HepG2 (cell line): ENCODE results near the gene MYOM1. TPM values are rescaled to one million over a fixed set of nuclear protein-coding genes. Genes with fewer than 3 reads are reported as not detected.

Experiments
- ARID2 ChIP-seq: sonication (generic); formaldehyde crosslinking; IDR thresholded peaks from 2 replicates; pipeline ENCODE4 v1.8.1; 2022; ENCODE audit warnings: mild to moderate bottlenecking, missing genetic modification reagents, borderline replicate concordance
- GMEB2 ChIP-seq: IDR thresholded peaks from 2 replicates; pipeline ENCODE4 v1.6.1; 2016; ENCODE audit warnings: missing biosample characterization, missing genetic modification reagents, low read depth
- GTF2F1 ChIP-seq: fragments of 150-350 bp; IDR thresholded peaks from 2 replicates; pipeline ENCODE4 v1.6.1; 2014; ENCODE audit warnings: low read length
- HDAC6 ChIP-seq: fragments of 200-600 bp; sonication (generic); IDR thresholded peaks from 2 replicates; pipeline ENCODE4 v1.7.0; 2017; ENCODE audit warnings: mild to moderate bottlenecking, antibody characterized with exemption, low read length, low read depth
- KDM5B ChIP-seq: sonication (generic); formaldehyde crosslinking; IDR thresholded peaks from 2 replicates; pipeline ENCODE4 v1.4.0; 2020; ENCODE audit warnings: missing genetic modification reagents, mild to moderate bottlenecking, borderline replicate concordance
- MTF2 ChIP-seq: sonication (generic); formaldehyde crosslinking; IDR thresholded peaks from 2 replicates; pipeline ENCODE4 v1.5.0; 2020; ENCODE audit warnings: missing genetic modification reagents, borderline replicate concordance
- MYNN ChIP-seq: sonication (generic); formaldehyde crosslinking; IDR thresholded peaks from 2 replicates; pipeline ENCODE4 v1.4.0; 2020; ENCODE audit warnings: mild to moderate bottlenecking, low read depth, missing genetic modification reagents
- RBM39 ChIP-seq: fragments of 200-400 bp; formaldehyde crosslinking; IDR thresholded peaks from one replicate; pipeline ENCODE4 v1.6.1; 2018; ENCODE audit warnings: antibody characterized with exemption, mild to moderate bottlenecking, low read depth, low read length; ENCODE audit not compliant: poor library complexity, severe bottlenecking
- YEATS4 ChIP-seq: sonication (generic); formaldehyde crosslinking; IDR thresholded peaks from 2 replicates; pipeline ENCODE4 v1.4.0; 2020; ENCODE audit warnings: missing genetic modification reagents, borderline replicate concordance
- ZFAT ChIP-seq: sonication (generic); formaldehyde crosslinking; conservative IDR thresholded peaks from 2 replicates; pipeline ENCODE4 v1.8.1; 2023; ENCODE audit warnings: missing genetic modification reagents, inconsistent platforms
- ZNF124 ChIP-seq: sonication (generic); formaldehyde crosslinking; IDR thresholded peaks from 2 replicates; pipeline ENCODE4 v1.4.0; 2020; ENCODE audit warnings: missing genetic modification reagents
- ZNF20 ChIP-seq: sonication (generic); formaldehyde crosslinking; IDR thresholded peaks from 2 replicates; pipeline ENCODE4 v1.4.0; 2020; ENCODE audit warnings: mild to moderate bottlenecking, moderate library complexity, missing genetic modification reagents
- ZNF280B ChIP-seq: sonication (generic); formaldehyde crosslinking; IDR thresholded peaks from 2 replicates; pipeline ENCODE4 v1.5.0; 2020; ENCODE audit warnings: missing genetic modification reagents, mild to moderate bottlenecking, borderline replicate concordance
- ZNF432 ChIP-seq: sonication (generic); formaldehyde crosslinking; IDR thresholded peaks from 2 replicates; pipeline ENCODE4 v1.5.0; 2020; ENCODE audit warnings: missing genetic modification reagents, mild to moderate bottlenecking, borderline replicate concordance
- ZNF451 ChIP-seq: sonication (generic); formaldehyde crosslinking; IDR thresholded peaks from 2 replicates; pipeline ENCODE4 v1.5.0; 2020; ENCODE audit warnings: mild to moderate bottlenecking, missing genetic modification reagents
- ZNF574 ChIP-seq: sonication (generic); formaldehyde crosslinking; IDR thresholded peaks from 2 replicates; pipeline ENCODE4 v1.4.0; 2020; ENCODE audit warnings: missing genetic modification reagents
- polyA plus RNA-seq, 8 experiments: library from polyadenylated mRNA; depleted of rRNA in 3 of 8; stranded (reverse) in 7 of 8; unstranded in 1 of 8; fragments of >200 nt; fragmentation: Illumina TruSeq in 4 of 8; extraction: Trizol in 4 of 8; gene quantifications; 2 replicates each; pipeline versions ENCODE4 v1.2.1 to v1.2.3, GENCODE V29; 2011 to 2016; ENCODE audit warnings: low read depth in 4 of 8, missing spikeins in 1 of 8, mixed read lengths in 1 of 8; ENCODE audit not compliant: insufficient read depth in 1 of 8
- total RNA-seq, 5 experiments: library from RNA; depleted of rRNA; stranded (reverse); fragments of >200 nt; fragmentation: Illumina TruSeq; extraction: Trizol; gene quantifications; 2 replicates each; pipeline ENCODE4 v1.2.3, GENCODE V29; 2016; ENCODE audit warnings: low read depth in 1 of 5

Gene MYOM1
- total and polyA plus RNA-seq, 2 of the 13 experiments (the other 11 are each of a cell fraction or from before 2014, with no cell fraction given): 0.46 to 0.98 TPM

- TF ChIP-seq ZNF280B: no peak
- no peak for TF ChIP-seq GTF2F1
- no peak for TF ChIP-seq ZNF20 (CRISPR knock-in tag)
- TF ChIP-seq YEATS4: no peak
- no peak for TF ChIP-seq GMEB2 (CRISPR knock-in tag)
- TF ChIP-seq KDM5B (CRISPR knock-in tag): no peak
- no peak for TF ChIP-seq RBM39
- no peak for TF ChIP-seq MYNN (CRISPR knock-in tag)
- TF ChIP-seq HDAC6: no peak
- TF ChIP-seq ZNF124 (CRISPR knock-in tag): no peak
- TF ChIP-seq ZNF451: no peak
- no peak for TF ChIP-seq MTF2 (CRISPR knock-in tag)
- TF ChIP-seq ARID2 (CRISPR knock-in tag): no peak
- no peak for TF ChIP-seq ZFAT (CRISPR knock-in tag)
- no peak for TF ChIP-seq ZNF432
- TF ChIP-seq ZNF574 (CRISPR knock-in tag): no peak
These were observed 37.2 kb upstream of the MYOM1 start (continued) for GRCh38 chr18:3256693-3257626.
